Liver (tissue), 3 donors: Measurements from ENCODE around the gene PRRT2.

ENCODE experiments used
- FOXA1 ChIP-seq: IDR thresholded peaks from 2 replicates; pipeline ENCODE4 v1.6.1; 2016; ENCODE audit warnings: antibody characterized with exemption
- GABPA ChIP-seq, 2 donors: IDR thresholded peaks in 1 of 2; conservative IDR thresholded peaks in 1 of 2; 2 replicates each; pipeline ENCODE4 v1.6.1; 2016; ENCODE audit warnings: antibody characterized with exemption in 2 of 2, mild to moderate bottlenecking in 1 of 2, moderate library complexity in 1 of 2
- HNF4A ChIP-seq, 2 donors: conservative IDR thresholded peaks; 2 replicates each; pipeline ENCODE4 v1.6.1; 2016; ENCODE audit warnings: antibody characterized with exemption in 2 of 2, mild to moderate bottlenecking in 2 of 2
- HNF4G ChIP-seq: IDR thresholded peaks from 2 replicates; pipeline ENCODE4 v1.6.1; 2016; ENCODE audit warnings: antibody characterized with exemption
- RAD21 ChIP-seq, 2 donors: IDR thresholded peaks; 2 replicates each; pipeline ENCODE4 v1.6.1; 2016; ENCODE audit warnings: antibody characterized with exemption in 2 of 2, mild to moderate bottlenecking in 2 of 2
- RXRA ChIP-seq, 2 donors: IDR thresholded peaks; 2 replicates each; pipeline ENCODE4 v1.6.1; 2017 to 2018; ENCODE audit warnings: antibody characterized with exemption in 2 of 2, mild to moderate bottlenecking in 1 of 2
- SP1 ChIP-seq: IDR thresholded peaks from 2 replicates; pipeline ENCODE4 v1.6.1; 2018; ENCODE audit warnings: antibody characterized with exemption, mild to moderate bottlenecking
- TAF1 ChIP-seq: conservative IDR thresholded peaks from 2 replicates; pipeline ENCODE4 v1.6.1; 2016; ENCODE audit warnings: antibody characterized with exemption, mild to moderate bottlenecking
- TF ChIP-seq, protein P1 (sequence below): fragments of 150-350 bp; IDR thresholded peaks from 2 replicates; pipeline ENCODE4 v1.5.1; 2017; ENCODE audit warnings: improper control_type of control experiment, low read depth, low read length; ENCODE audit not compliant: missing input control
- TF ChIP-seq, protein P2 (sequence below): IDR thresholded peaks from 2 replicates; pipeline ENCODE4 v1.6.1; 2016; ENCODE audit warnings: antibody characterized with exemption, mild to moderate bottlenecking
- TF ChIP-seq, protein P3 (sequence below): IDR thresholded peaks from 2 replicates; pipeline ENCODE4 v1.6.1; 2016; ENCODE audit warnings: antibody characterized with exemption
- TF ChIP-seq, protein P4 (sequence below): IDR thresholded peaks from 2 replicates; pipeline ENCODE4 v1.6.1; 2016; ENCODE audit warnings: antibody characterized with exemption
- donor health status: healthy.
- donor health status: healthy.

DNA sequence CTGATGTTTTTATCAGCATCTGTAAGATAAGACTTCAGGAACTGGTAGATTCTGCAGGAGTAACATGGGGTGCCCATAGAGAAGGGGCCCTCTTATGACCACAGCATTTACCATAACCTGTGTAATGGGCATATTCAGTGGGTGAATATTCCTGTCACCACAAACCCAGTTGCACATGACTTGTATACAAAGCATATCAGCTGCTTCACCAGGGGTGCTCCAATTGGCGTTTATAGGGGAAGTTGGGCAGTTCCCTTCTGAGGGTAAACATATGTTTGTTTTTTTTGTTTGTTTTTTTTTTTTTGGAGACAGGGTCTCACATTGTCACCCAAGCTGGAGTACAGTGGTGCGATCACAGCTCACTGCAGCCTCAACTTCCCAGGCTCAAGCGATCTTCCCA lies 45.4 kb upstream of the PRRT2 start:
- TF ChIP-seq RXRA (IDR thresholded peaks at IDR 0.05) (no peak), RAD21 (IDR thresholded peaks at IDR 0.05) (no peak), SP1 (no peak), HNF4A (conservative IDR thresholded peaks at IDR 0.05) (no peak), TAF1 (no peak), FOXA1 (no peak), HNF4G (no peak), GABPA (IDR thresholded peaks at IDR 0.05 in 1 of 2, conservative IDR thresholded peaks at IDR 0.05 in 1 of 2) (no peak)
- TF ChIP-seq, protein P1, sequence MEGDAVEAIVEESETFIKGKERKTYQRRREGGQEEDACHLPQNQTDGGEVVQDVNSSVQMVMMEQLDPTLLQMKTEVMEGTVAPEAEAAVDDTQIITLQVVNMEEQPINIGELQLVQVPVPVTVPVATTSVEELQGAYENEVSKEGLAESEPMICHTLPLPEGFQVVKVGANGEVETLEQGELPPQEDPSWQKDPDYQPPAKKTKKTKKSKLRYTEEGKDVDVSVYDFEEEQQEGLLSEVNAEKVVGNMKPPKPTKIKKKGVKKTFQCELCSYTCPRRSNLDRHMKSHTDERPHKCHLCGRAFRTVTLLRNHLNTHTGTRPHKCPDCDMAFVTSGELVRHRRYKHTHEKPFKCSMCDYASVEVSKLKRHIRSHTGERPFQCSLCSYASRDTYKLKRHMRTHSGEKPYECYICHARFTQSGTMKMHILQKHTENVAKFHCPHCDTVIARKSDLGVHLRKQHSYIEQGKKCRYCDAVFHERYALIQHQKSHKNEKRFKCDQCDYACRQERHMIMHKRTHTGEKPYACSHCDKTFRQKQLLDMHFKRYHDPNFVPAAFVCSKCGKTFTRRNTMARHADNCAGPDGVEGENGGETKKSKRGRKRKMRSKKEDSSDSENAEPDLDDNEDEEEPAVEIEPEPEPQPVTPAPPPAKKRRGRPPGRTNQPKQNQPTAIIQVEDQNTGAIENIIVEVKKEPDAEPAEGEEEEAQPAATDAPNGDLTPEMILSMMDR: no peak
- TF ChIP-seq, protein P2, sequence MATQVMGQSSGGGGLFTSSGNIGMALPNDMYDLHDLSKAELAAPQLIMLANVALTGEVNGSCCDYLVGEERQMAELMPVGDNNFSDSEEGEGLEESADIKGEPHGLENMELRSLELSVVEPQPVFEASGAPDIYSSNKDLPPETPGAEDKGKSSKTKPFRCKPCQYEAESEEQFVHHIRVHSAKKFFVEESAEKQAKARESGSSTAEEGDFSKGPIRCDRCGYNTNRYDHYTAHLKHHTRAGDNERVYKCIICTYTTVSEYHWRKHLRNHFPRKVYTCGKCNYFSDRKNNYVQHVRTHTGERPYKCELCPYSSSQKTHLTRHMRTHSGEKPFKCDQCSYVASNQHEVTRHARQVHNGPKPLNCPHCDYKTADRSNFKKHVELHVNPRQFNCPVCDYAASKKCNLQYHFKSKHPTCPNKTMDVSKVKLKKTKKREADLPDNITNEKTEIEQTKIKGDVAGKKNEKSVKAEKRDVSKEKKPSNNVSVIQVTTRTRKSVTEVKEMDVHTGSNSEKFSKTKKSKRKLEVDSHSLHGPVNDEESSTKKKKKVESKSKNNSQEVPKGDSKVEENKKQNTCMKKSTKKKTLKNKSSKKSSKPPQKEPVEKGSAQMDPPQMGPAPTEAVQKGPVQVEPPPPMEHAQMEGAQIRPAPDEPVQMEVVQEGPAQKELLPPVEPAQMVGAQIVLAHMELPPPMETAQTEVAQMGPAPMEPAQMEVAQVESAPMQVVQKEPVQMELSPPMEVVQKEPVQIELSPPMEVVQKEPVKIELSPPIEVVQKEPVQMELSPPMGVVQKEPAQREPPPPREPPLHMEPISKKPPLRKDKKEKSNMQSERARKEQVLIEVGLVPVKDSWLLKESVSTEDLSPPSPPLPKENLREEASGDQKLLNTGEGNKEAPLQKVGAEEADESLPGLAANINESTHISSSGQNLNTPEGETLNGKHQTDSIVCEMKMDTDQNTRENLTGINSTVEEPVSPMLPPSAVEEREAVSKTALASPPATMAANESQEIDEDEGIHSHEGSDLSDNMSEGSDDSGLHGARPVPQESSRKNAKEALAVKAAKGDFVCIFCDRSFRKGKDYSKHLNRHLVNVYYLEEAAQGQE: no peak
- TF ChIP-seq, protein P3, sequence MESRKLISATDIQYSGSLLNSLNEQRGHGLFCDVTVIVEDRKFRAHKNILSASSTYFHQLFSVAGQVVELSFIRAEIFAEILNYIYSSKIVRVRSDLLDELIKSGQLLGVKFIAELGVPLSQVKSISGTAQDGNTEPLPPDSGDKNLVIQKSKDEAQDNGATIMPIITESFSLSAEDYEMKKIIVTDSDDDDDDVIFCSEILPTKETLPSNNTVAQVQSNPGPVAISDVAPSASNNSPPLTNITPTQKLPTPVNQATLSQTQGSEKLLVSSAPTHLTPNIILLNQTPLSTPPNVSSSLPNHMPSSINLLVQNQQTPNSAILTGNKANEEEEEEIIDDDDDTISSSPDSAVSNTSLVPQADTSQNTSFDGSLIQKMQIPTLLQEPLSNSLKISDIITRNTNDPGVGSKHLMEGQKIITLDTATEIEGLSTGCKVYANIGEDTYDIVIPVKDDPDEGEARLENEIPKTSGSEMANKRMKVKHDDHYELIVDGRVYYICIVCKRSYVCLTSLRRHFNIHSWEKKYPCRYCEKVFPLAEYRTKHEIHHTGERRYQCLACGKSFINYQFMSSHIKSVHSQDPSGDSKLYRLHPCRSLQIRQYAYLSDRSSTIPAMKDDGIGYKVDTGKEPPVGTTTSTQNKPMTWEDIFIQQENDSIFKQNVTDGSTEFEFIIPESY: no peak
- TF ChIP-seq, protein P4, sequence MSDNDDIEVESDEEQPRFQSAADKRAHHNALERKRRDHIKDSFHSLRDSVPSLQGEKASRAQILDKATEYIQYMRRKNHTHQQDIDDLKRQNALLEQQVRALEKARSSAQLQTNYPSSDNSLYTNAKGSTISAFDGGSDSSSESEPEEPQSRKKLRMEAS: no peak
